ENCODE data around the gene KAT2B. TPM values are rescaled to one million over a fixed set of nuclear protein-coding genes. Genes with fewer than 3 reads are reported as not detected.

KAT2B gene
- total RNA-seq, 4 donors from 2014 or later: 21.3 to 47.0 (median 33.3) TPM

DNA sequence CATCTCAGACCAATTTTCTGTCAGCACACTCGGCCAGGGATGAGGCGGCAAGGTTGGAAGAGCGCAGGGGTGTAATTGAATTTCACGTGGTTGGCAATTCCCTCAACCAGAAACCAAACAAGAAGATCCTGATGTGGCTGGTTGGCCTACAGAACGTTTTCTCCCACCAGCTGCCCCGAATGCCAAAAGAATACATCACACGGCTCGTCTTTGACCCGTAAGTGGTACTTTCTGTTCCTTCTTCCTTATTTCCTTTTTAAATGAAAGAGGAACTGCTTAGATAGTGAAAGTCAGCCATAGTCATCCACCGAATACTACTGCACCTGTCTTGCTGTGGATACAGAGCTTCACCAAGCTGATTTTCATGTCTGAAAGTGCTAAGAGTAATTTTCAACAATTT lies 85.7 kb downstream of the KAT2B start:
- no peak for TF ChIP-seq CTCF (IDR thresholded peaks at IDR 0.05)
- no peak for DNase-seq (ENCODE audit: low spot score)
- ATAC-seq (ENCODE audit: low FRiP score): no peak

GRCh38 chr3:20128358-20128757 lies 88.1 kb downstream of the KAT2B start:
- ATAC-seq (ENCODE audit: low FRiP score) (no peak), DNase-seq (ENCODE audit: low spot score) (no peak)
- TF ChIP-seq CTCF (IDR thresholded peaks at IDR 0.05): no peak

DNA sequence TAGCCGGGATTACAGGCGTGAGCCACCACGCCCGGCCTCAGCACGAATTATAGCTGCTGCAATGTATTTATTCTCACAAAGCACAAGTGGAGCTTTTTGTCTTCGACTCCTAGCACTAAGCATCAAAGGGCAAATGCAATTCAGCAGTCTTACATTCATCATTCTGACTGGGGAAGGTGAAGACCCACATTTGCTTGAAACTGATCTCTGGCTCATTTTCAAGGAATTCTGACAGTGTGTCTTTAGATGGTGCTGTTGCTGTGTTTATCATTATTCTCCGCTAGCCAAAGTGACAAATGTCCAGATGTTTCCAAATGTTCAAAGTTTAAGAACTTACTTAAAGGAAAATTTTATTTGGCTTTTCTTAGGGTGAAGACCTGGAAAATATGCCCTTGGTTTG lies 89.9 kb downstream of the KAT2B start:
- no peak for TF ChIP-seq CTCF (IDR thresholded peaks at IDR 0.05)
- DNase-seq (ENCODE audit: low spot score) (no peak), ATAC-seq (ENCODE audit: low FRiP score) (no peak)

- DNase-seq (ENCODE audit: low spot score) (no peak), ATAC-seq (ENCODE audit: low FRiP score) (no peak)
- no peak for TF ChIP-seq CTCF (IDR thresholded peaks at IDR 0.05)
These were observed 96.0 kb downstream of the KAT2B start for GRCh38 chr3:20136231-20136630.

GRCh38 chr3:20137647-20138046 lies 97.4 kb downstream of the KAT2B start:
- DNase-seq (ENCODE audit: low spot score) (no peak), ATAC-seq (ENCODE audit: low FRiP score) (no peak)
- no peak for TF ChIP-seq CTCF (IDR thresholded peaks at IDR 0.05)

GRCh38 chr3:20140881-20141280 lies 100.6 kb downstream of the KAT2B start:
- ATAC-seq (ENCODE audit: low FRiP score) (no peak), DNase-seq (ENCODE audit: low spot score) (no peak)
- TF ChIP-seq CTCF (IDR thresholded peaks at IDR 0.05): no peak

DNA sequence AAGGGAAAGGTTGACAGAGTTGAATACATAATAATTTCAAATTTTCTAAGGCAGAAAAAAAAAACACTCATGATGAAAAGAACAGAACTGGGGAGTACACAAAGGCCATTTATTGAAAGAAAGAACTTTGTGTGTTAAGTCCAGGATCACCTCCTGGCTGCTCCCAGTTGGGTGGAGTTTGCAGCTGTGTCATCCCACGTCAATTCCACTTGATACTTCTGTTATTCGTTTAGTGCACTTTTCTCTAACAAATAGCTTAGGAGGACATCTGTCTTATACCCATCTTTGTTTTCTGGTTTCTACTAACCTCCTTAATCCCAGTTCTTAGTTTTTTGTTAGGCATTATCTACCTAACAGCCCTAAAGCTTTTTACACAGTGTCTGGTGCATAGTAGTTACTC lies 101.1 kb downstream of the KAT2B start:
- no peak for ATAC-seq (ENCODE audit: low FRiP score)
- no peak for TF ChIP-seq CTCF (IDR thresholded peaks at IDR 0.05)

More for the DNA sequence above, 101.1 kb downstream of the KAT2B start:
- no peak for DNase-seq (ENCODE audit: low spot score)

Measured in omental fat pad (tissue), 4 donors.